ENCODE measurements around the gene IL2RA.
"Not testable (repeated sequence)": the region's sequence is repeated elsewhere in the genome, so short reads cannot be mapped to it uniquely, and the experiment has no call there.

Gene IL2RA

DNA sequence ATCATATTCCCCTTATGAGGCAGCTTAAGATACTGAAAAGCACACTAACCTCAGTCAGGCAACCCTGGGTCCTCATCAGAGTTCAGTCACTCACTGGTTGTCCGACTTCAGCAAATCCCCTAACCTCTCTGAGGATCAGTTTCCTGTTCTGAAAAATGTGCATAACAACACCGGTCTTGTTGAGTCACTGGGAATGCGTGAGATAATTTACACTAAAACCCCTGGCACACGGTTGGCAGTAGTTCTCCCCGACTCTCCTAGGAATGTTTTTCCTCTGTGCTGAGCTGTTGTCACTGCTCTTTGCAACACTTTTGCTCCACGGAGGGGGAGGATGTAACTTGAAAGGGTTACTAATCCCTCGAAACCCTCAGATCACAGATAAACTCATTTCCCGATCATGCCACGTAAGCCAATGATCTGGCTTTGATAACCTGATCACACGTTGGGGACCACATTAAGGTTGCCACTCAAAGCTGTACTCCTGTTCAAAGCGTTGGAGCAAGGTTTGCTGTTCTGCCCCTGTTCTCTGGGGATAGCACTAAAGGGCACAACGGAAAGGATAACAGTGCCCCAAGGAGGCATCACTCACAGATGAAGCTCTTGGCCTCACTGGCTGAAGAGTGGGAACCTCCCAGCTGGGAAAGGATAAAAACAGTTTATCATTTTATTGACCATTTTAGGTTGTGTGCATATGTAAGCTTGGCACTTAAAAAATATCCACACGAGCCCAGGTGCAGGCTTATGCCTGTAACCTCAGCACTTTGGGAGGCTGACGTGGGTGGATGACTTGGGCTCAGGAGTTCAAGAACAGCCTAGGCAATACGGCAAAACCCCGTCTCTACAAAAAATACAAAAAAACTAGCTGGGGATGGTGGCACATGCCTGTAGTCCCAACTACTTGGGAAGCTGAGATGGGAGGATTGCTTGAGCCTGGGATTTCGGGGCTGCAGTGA lies 21.6 kb upstream of the IL2RA start:
- peak; percentile 41 to 81 for DNase-seq (ENCODE audit: low read depth in 1 of 2, low spot score in 1 of 2)

GRCh38 chr10:6082496-6083395 lies 20.6 kb upstream of the IL2RA start:
- DNase-seq (ENCODE audit: low read depth in 1 of 2, low spot score in 1 of 2) = no peak

GRCh38 chr10:6080417-6080973 lies 18.3 kb upstream of the IL2RA start:
- DNase-seq (ENCODE audit: low read depth in 1 of 2, low spot score in 1 of 2) = no peak

DNA sequence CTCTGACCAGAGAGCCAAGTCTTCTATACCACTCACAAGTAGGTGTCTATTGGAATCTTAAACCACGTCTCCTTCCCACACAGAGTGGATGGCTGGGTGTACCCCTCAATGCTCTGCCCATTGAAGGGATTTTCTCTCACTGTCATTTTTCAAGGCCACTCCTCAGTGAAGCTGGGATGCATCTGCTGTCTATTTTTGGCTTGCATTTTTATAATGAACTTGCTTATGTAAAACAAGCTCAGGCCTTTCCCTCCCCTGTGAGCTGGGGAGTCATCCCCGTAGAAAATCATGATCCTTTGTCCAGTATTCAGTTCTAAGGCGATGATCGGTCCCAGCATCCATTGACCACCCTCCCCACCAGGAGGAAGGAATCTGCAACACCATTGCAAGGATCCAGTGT lies 16.9 kb upstream of the IL2RA start:
- no peak for DNase-seq (ENCODE audit: low read depth in 1 of 2, low spot score in 1 of 2)

DNA sequence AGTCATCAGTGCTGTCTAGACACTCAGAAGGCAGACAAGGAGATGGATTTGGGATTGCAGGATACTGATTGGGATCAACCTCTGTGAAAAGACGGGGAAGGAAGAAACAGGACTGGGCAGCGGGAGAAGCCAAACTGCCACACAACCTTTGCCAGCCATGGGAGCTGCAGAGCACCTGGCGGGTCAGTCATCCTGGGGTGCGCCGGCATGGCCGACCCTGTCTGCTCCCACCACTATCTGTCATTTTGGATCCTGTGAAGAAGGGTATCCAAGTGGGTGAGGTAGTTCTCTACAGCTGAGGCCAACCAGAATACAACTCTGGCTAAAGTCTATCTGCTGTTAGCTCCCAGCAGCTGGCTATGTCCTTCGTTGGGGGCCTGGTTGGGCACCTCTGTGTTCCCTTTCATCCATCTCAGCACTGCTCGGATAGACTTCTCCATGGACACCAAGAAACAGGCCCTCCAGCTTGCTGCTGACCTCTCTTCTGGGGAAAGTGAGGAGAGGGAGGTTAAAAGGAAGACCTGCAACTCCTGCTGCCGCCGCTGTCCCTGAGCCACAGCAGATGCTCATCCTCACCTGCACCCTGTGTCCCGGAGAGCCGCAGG lies 15.0 kb upstream of the IL2RA start:
- DNase-seq (ENCODE audit: low read depth in 1 of 2, low spot score in 1 of 2) = no peak

GRCh38 chr10:6074489-6075301 lies 12.5 kb upstream of the IL2RA start:
- no peak for DNase-seq (ENCODE audit: low read depth in 1 of 2, low spot score in 1 of 2)

DNA sequence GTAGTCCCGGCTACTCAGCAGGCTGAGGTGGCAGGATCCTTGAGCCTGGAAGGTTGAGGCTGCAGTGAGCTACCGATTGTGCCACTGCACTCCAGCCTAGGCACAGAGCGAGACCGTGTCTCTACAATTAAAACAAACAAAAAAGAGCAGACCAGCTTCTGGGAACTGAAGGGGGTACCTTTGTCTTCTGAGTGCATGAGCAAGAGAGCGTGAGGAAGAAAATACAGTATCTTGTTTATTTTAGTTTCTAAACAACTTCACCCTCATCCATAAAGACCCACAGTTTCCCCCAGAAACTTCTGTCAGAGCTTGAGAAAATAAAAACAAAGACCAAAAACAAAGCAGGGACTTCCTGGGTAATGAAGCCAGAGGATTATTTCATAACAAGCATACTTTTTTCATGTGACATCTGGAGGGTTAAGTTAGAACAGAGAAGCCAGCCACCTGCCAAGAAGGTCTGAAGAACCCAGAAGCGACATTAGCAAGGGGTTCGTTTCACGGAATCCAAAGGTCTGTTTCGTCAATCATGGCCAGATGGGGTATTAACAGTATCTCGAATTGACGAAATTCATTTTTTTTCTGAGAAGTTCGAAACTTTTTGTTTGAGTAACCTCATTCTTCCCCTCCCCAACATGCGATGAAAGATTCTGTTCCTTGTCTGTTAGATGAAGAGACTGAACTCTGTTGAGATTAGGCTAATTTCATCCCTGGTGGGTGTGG lies 10.2 kb upstream of the IL2RA start:
- no peak for DNase-seq (ENCODE audit: low read depth in 1 of 2, low spot score in 1 of 2)

DNA sequence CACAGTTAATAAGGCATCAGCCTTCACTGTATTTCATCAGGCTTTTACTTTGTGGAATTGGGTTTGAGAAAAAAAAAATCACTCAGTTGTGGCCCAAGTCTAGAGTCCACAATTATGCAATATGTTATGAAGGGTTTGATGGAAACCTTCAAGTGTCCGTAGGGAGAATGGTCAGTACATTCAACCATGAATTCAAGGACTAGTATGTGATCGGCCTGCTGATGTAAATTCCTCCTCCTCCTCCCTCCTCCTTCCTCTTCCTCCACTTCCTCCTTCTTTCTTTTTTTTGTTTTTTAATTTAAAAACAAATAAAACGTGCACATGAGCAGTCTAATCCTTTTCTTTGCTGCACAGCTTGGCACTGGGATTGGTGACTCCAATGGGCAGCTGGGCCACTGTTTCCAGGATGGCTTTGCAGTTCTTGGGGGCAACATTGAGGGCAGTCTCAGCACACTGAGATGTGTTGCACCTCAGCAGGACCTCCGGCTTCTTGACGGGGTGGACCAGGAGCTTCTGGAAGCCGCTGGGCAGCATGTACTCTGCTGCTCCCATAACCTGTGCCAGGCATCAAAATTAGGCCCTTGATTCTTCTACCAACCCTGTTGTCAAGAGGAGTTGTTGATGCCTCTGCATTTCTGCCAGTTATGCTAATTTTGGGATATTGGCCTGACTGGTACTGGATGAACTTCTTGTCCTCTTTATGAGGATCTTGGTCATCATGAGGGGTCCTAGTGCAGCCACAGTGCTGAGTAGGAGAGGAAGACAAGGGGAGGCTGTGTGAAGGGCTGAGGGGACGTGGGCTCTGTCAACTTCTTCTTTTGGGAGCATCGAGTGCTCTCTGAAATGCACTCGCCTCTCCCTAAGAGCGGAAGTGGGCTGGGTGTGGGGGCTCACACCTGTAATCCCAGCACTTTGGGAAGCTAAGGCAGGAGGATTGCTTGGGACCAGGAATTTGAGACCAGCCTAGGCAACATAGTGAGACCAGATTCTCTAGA lies 9.3 kb upstream of the IL2RA start:
- DNase-seq (ENCODE audit: low read depth in 1 of 2, low spot score in 1 of 2) = no peak

GRCh38 chr10:6070660-6071059 lies 8.5 kb upstream of the IL2RA start:
- DNase-seq (ENCODE audit: low read depth in 1 of 2, low spot score in 1 of 2) = peak in 1 of 2 donors; percentile 83

- no peak for DNase-seq (ENCODE audit: low read depth in 1 of 2, low spot score in 1 of 2)
Measured at GRCh38 chr10:6069081-6069931, 7.1 kb upstream of the IL2RA start.

DNA sequence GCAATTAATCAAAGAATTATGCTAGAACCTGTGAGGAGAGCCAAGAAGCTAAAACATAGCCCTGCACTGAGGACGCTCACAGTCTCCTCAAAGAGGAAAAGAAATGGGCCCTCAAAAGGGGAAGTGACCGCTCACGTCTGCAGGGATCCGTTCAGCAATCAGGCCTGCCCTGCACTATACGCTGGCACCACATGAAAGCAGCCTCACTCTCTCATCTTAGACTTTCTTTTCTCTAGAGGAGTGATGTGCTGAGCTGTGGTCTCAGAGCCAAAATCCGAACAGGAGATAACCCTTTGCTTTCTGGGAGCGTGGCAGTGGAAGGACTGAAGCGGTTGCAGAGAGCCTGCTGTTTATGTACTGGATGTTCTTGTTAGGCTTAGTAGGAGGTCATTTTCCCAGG lies 6.3 kb upstream of the IL2RA start:
- DNase-seq (ENCODE audit: low read depth in 1 of 2, low spot score in 1 of 2) = no peak

DNA sequence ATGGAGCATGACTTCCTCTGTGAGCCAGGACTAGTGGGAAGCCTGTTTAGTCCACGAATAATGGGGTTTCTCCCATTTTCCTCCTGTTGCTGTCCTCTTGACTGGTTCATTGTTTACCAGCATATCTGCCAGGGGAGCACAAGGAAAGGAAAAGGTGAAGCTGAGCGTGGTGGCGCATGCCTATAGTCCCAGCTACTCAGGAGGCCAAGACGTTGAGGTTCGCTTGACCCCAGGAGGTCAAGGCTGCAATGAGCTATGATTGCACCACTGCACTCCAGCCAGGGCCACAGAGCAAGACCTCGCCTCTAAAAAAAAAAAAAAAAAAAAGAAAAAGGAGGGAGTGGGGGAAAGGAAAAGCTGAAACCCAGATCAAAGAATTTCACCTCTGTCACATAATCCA lies 5.8 kb upstream of the IL2RA start:
- no peak for DNase-seq (ENCODE audit: low read depth in 1 of 2, low spot score in 1 of 2)

GRCh38 chr10:6067457-6067856 lies 5.3 kb upstream of the IL2RA start:
- DNase-seq (ENCODE audit: low read depth in 1 of 2, low spot score in 1 of 2) = no peak

GRCh38 chr10:6065835-6066234 lies 3.7 kb upstream of the IL2RA start:
- no peak for DNase-seq (ENCODE audit: low read depth in 1 of 2, low spot score in 1 of 2)

DNA sequence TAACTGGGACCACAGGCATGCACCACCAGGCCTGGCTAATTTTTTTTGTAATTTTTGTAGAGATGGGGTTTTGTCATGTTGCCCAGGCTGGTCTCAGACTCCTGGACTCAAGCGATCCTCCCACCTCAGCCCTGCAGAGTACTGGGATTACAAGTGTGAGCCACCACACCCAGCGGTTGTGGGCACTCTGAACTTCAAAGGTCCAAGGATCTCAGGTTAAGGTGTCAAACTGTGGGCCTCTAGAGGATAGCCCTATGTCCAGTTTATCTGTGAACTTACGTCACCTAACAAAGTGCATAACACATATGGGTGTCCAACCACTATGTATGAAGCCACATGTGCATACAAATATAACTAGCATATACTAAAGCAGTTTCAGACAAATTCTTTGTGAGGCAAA lies 3.2 kb upstream of the IL2RA start:
- no peak for DNase-seq (ENCODE audit: low read depth in 1 of 2, low spot score in 1 of 2)

DNA sequence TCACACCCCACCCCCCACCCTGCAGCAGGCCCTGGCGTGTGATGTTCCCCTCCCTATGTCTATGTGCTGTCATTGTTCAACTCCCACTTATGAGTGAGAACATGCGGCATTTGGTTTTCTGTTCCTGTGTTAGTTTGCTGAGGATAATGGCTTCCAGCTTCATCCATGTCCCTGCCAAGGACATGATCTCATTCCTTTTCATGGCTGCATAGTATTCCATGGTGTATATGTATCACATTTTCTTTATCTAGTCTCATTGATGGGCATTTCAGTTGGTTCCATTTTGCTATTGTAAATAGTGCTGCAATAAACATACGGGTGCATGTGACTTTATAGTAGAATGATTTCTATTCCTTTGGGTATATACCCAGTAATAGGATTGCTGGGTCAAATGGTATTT lies 2.6 kb upstream of the IL2RA start:
- DNase-seq (ENCODE audit: low read depth in 1 of 2, low spot score in 1 of 2) = not testable (repeated sequence)

DNA sequence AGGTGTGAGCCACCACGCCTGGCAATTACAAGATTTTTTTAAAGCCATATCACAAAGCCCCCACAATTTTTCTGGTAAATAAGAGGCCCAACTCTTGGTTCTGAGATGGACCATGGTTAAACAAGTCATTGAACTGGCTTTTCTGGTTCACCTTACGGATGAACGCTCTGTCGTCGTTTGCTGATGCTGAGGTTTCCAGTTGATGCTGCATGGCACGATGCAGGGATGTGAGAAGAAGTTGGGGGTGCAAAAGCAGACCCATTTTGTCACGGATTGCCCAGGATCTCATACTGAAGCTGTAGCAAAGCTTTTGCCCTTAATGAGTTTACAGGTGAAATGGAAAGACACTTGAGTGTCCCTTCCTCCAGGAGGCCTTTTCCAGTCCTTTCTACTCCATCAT lies 2.0 kb upstream of the IL2RA start:
- DNase-seq (ENCODE audit: low read depth in 1 of 2, low spot score in 1 of 2) = no peak

- DNase-seq (ENCODE audit: low read depth in 1 of 2, low spot score in 1 of 2) = no peak
Measured at GRCh38 chr10:6061056-6061455, 1.1 kb downstream of the IL2RA start.

Data from activated CD4-positive, alpha-beta T cell treated with anti-CD3 and anti-CD28 coated beads, Interleukin-2, amount 50 U/mL, for 24 hours (primary cell).